DOHH2 (cell line): ENCODE measurements around the gene UBA7.
"Not testable (repeated sequence)": the region's sequence is repeated elsewhere in the genome, so short reads cannot be mapped to it uniquely, and the experiment has no call there.

Experiments
- H3F3A ChIP-seq: fragments of 200-600 bp; sonication (generic), shearing (Covaris generic); 2 replicates; pipeline ENCODE4 v1.6.0; 2016; ENCODE audit warnings: antibody characterized with exemption, mild to moderate bottlenecking; ENCODE audit not compliant: control insufficient read depth, insufficient read depth
- H3K27ac ChIP-seq: fragments of 200-600 bp; sonication (generic); 2 replicates; pipeline ENCODE4 v1.5.1; 2014; ENCODE audit warnings: low read depth, mild to moderate bottlenecking, low read length, moderate library complexity
- H3K27me3 ChIP-seq: fragments of 200-600 bp; sonication (generic); 2 replicates; pipeline ENCODE4 v1.6.1; 2014; ENCODE audit warnings: mild to moderate bottlenecking, low read length, mixed read lengths; ENCODE audit not compliant: control insufficient read depth
- H3K36me3 ChIP-seq: fragments of 200-600 bp; sonication (generic); 2 replicates; pipeline ENCODE4 v1.6.1; 2014; ENCODE audit warnings: mild to moderate bottlenecking, low read length, moderate library complexity, mixed read lengths; ENCODE audit not compliant: control insufficient read depth
- H3K4me1 ChIP-seq: fragments of 200-600 bp; sonication (generic); 2 replicates; pipeline ENCODE4 v1.6.1; 2014; ENCODE audit warnings: mild to moderate bottlenecking, low read length, mixed read lengths; ENCODE audit not compliant: control insufficient read depth
- H3K4me2 ChIP-seq: fragments of 200-600 bp; sonication (generic); 2 replicates; pipeline ENCODE4 v1.6.0; 2014; ENCODE audit warnings: mild to moderate bottlenecking, low read length, moderate library complexity
- H3K4me3 ChIP-seq: fragments of 200-600 bp; sonication (generic); 2 replicates; pipeline ENCODE4 v1.5.1; 2014; ENCODE audit warnings: mild to moderate bottlenecking, low read length, mixed read lengths
- H3K79me2 ChIP-seq: fragments of 200-600 bp; sonication (generic); 2 replicates; pipeline ENCODE4 v1.6.1; 2014; ENCODE audit warnings: mild to moderate bottlenecking, low read length, mixed read lengths; ENCODE audit not compliant: control insufficient read depth
- H3K9me2 ChIP-seq: fragments of 200-600 bp; sonication (generic); replicated peaks from 2 replicates; pipeline ENCODE4 v1.6.1; 2014; ENCODE audit warnings: mild to moderate bottlenecking, low read length, mixed read lengths; ENCODE audit not compliant: control insufficient read depth
- H3K9me3 ChIP-seq: fragments of 200-600 bp; sonication (generic); 2 replicates; pipeline ENCODE4 v1.6.1; 2014; ENCODE audit warnings: antibody characterized with exemption, low read length, mixed read lengths; ENCODE audit not compliant: control insufficient read depth, insufficient read depth
- H4K20me1 ChIP-seq: fragments of 200-600 bp; sonication (generic); 2 replicates; pipeline ENCODE4 v1.6.0; 2014; ENCODE audit warnings: low read depth, mild to moderate bottlenecking, antibody characterized with exemption, low read length, moderate library complexity; ENCODE audit not compliant: control insufficient read depth, insufficient read depth
- EZH2phosphoT487 ChIP-seq: fragments of 200-600 bp; sonication (generic); IDR thresholded peaks from 2 replicates; pipeline ENCODE4 v1.6.1; 2017; ENCODE audit warnings: borderline replicate concordance, mild to moderate bottlenecking, antibody characterized with exemption, low read length, moderate library complexity, mixed read lengths
- TF ChIP-seq, protein P1 (sequence below): fragments of 200-600 bp; sonication (generic); IDR thresholded peaks from one replicate; pipeline ENCODE4 v1.5.1; 2014; ENCODE audit warnings: antibody characterized with exemption, mild to moderate bottlenecking, low read depth, low read length; ENCODE audit not compliant: poor library complexity, severe bottlenecking

UBA7 gene

DNA sequence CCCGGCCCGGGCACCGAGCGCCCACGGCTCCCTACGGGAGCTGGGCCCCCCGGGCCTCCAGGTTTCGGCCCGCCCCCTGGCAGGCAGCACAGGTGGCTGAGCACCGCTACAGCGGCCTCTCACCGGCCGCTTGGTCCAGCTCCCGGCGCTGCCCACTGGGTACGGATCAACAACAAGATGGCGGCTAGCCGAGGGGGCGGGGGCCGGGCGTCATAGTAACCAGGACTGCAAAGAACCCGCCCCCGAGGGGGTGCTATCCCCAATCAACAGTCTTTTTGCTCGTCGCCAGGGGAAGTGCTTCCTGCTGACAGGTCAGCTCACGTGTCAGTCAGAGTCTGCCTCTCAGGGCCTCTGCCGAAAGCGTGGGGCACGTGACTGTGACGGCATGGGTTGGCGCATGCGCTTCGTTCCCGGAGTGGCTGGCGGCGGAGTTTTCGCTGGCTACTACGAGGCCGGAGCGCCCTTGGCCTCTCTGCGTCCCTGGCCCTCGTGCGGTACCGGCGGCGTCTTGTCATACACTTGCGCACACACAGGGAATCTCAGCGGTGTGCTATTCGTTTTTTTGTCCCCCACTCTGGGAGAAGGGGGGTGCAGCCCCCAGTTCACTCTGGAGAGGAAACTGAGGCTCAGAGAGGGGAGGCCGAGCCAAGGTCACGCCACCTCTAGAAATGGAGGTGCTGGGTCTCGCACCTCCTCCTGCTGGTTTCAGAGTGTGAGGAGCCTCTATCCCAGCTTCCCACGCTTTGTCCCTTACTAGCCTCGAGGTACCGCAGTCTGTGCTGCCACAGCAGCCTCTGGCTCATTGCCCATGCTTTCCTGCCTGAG, 27.2 kb downstream of the UBA7 start, which contains the start of gene IP6K1:
TSS of gene IP6K1 (minus strand) at position 186 of the 825 bp plus-strand sequence. CDS start 38,502 bp downstream, outside the sequence.
- TF ChIP-seq, protein P1, sequence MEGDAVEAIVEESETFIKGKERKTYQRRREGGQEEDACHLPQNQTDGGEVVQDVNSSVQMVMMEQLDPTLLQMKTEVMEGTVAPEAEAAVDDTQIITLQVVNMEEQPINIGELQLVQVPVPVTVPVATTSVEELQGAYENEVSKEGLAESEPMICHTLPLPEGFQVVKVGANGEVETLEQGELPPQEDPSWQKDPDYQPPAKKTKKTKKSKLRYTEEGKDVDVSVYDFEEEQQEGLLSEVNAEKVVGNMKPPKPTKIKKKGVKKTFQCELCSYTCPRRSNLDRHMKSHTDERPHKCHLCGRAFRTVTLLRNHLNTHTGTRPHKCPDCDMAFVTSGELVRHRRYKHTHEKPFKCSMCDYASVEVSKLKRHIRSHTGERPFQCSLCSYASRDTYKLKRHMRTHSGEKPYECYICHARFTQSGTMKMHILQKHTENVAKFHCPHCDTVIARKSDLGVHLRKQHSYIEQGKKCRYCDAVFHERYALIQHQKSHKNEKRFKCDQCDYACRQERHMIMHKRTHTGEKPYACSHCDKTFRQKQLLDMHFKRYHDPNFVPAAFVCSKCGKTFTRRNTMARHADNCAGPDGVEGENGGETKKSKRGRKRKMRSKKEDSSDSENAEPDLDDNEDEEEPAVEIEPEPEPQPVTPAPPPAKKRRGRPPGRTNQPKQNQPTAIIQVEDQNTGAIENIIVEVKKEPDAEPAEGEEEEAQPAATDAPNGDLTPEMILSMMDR: no peak
- peak within 1 kb of the TSS; percentile 98 for H3K4me2 ChIP-seq
- H3K79me2 ChIP-seq: peaks cover 47% of the 10 kb centered on the region
- no peaks in the 10 kb centered on the region for H3K27me3 ChIP-seq
- H3F3A ChIP-seq: peaks cover 5% of the 10 kb centered on the region
- peaks cover 21% of the 10 kb centered on the region for H3K36me3 ChIP-seq
- peaks cover 37% of the 10 kb centered on the region for H3K4me1 ChIP-seq
- peak within 1 kb of the TSS; percentile 43 for H3K27ac ChIP-seq
- H4K20me1 ChIP-seq: no peaks in the 10 kb centered on the region
- H3K4me3 ChIP-seq: peak within 1 kb of the TSS; percentile 88
- no peaks in the 10 kb centered on the region for H3K9me2 ChIP-seq
- no peaks in the 10 kb centered on the region for H3K9me3 ChIP-seq

DNA sequence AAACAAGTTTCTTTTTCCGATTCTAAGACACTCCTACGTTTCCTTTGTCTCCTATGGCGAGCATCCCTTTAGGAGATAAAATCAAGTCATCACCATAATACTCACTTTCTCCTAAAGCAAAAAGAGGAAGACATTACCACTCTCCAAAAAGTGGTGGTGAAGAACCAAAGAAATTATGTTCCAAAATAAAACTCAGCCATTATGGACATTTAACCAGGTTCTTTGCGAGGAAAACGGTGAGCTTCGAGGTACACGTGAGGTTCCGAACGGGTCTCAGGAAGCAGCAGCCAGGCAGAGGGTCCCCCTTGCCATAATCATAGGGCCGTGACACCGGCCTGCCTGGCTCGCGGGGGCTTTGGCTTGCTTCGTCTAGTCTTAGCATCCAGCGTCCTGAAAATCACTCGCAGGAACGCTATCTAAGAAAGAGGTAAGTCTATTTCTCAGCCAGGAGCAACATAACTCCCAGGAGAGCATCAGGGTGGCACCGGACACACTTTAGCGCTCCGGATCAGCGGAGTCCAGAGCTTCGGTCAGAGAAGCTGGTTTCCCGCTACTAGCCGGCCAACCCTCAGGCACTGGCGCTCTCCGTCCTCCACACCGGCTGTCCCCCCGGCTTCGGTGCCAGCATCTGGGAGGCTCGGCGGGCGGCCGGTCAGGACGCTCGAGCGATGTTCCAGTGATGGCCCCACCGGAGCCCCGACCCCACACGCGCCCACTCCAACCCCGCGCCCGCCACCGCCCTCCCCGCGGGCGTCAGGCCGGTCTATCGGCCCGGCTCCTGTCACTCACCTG, 28.0 kb downstream of the UBA7 start:
- TF ChIP-seq EZH2phosphoT487: no peak
- TF ChIP-seq, protein P1: no peak
- peaks cover 55% of the 10 kb centered on the region for H3K79me2 ChIP-seq
- H3K9me2 ChIP-seq: no peaks in the 10 kb centered on the region
- H3K27ac ChIP-seq: no peak overlapping the region
- H4K20me1 ChIP-seq: no peaks in the 10 kb centered on the region
- H3K27me3 ChIP-seq: no peaks in the 10 kb centered on the region
- H3F3A ChIP-seq: peaks cover 5% of the 10 kb centered on the region
- no peaks in the 10 kb centered on the region for H3K9me3 ChIP-seq
- peaks cover 36% of the 10 kb centered on the region for H3K4me1 ChIP-seq
- H3K4me3 ChIP-seq: peak overlapping the region; percentile 88
- peak overlapping the region; percentile 78 for H3K4me2 ChIP-seq
- peaks cover 27% of the 10 kb centered on the region for H3K36me3 ChIP-seq

DNA sequence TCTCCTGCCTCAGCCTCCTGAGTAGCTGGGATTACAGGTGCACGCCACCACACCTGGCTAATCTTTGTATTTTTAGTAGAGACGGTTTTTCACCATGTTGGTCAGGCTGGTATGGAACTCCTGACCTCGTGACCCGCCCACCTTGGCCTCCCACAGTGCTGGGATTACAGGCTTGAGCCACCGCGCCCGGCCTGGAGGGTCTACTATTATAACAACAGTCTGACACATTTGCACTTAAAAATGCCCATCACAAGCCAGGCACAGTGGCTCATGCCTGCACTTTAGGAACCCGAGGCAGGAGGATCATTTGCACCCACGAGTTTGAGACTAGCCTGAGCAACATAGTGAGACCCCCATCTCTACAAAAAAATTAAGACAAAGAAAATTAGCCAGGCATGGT, 31.5 kb downstream of the UBA7 start:
- H3F3A ChIP-seq, H3K4me3 ChIP-seq, H3K9me2 ChIP-seq, H3K9me3 ChIP-seq, H3K27ac ChIP-seq, H4K20me1 ChIP-seq, H3K4me2 ChIP-seq, H3K27me3 ChIP-seq: not testable (repeated sequence)
- Histone ChIP-seq H3K4me1 (peaks cover 17% of the 10 kb centered on the region), H3K79me2 (peaks cover 85% of the 10 kb centered on the region), H3K36me3 (peaks cover 42% of the 10 kb centered on the region)
